Measurements from ENCODE around the gene ZNF839.

DNA sequence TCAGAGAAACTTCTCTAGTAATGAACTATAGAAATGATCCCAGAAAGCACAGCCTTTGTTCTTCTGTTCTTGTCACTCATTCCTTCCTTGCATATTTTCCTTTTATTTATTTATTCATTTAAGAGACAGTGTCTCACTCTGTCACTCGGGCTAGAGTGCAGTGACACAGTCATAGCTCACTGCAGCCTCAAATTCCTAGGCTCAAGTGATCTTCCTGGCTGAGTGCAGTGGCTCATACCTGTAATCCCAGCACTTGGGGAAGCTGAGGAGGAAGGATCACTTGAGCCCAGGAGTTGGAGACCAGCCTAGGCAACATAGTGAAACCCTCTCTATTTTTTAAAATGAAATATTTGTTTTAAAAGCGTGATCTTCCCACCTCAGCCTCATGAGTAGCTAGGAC lies 54.7 kb downstream of the ZNF839 start:
- TF ChIP-seq, protein P1, sequence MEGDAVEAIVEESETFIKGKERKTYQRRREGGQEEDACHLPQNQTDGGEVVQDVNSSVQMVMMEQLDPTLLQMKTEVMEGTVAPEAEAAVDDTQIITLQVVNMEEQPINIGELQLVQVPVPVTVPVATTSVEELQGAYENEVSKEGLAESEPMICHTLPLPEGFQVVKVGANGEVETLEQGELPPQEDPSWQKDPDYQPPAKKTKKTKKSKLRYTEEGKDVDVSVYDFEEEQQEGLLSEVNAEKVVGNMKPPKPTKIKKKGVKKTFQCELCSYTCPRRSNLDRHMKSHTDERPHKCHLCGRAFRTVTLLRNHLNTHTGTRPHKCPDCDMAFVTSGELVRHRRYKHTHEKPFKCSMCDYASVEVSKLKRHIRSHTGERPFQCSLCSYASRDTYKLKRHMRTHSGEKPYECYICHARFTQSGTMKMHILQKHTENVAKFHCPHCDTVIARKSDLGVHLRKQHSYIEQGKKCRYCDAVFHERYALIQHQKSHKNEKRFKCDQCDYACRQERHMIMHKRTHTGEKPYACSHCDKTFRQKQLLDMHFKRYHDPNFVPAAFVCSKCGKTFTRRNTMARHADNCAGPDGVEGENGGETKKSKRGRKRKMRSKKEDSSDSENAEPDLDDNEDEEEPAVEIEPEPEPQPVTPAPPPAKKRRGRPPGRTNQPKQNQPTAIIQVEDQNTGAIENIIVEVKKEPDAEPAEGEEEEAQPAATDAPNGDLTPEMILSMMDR (IDR thresholded peaks at IDR 0.05), result no peak
- TF ChIP-seq POLR2AphosphoS5 (IDR thresholded peaks at IDR 0.05; ENCODE audit: low read depth, low read length) (no peak), SIN3A (IDR thresholded peaks at IDR 0.05; ENCODE audit: borderline replicate concordance, insufficient read depth, low read depth, low read length) (no peak)
- TF ChIP-seq, protein P2, sequence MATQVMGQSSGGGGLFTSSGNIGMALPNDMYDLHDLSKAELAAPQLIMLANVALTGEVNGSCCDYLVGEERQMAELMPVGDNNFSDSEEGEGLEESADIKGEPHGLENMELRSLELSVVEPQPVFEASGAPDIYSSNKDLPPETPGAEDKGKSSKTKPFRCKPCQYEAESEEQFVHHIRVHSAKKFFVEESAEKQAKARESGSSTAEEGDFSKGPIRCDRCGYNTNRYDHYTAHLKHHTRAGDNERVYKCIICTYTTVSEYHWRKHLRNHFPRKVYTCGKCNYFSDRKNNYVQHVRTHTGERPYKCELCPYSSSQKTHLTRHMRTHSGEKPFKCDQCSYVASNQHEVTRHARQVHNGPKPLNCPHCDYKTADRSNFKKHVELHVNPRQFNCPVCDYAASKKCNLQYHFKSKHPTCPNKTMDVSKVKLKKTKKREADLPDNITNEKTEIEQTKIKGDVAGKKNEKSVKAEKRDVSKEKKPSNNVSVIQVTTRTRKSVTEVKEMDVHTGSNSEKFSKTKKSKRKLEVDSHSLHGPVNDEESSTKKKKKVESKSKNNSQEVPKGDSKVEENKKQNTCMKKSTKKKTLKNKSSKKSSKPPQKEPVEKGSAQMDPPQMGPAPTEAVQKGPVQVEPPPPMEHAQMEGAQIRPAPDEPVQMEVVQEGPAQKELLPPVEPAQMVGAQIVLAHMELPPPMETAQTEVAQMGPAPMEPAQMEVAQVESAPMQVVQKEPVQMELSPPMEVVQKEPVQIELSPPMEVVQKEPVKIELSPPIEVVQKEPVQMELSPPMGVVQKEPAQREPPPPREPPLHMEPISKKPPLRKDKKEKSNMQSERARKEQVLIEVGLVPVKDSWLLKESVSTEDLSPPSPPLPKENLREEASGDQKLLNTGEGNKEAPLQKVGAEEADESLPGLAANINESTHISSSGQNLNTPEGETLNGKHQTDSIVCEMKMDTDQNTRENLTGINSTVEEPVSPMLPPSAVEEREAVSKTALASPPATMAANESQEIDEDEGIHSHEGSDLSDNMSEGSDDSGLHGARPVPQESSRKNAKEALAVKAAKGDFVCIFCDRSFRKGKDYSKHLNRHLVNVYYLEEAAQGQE (IDR thresholded peaks at IDR 0.05; ENCODE audit: insufficient read depth in 1 of 2, low read depth in 2 of 2, low read length in 1 of 2), result no peak

Data from Panc1 (cell line).